Mucosa of descending colon (tissue), 3 donors: ENCODE measurements around the gene PRPH. TPM values are rescaled to one million over a fixed set of nuclear protein-coding genes. Genes with fewer than 3 reads are reported as not detected.
A peak's percentile ranks its signal among the peaks of the same experiment; 100 is the strongest.
"Not testable (repeated sequence)": the region's sequence is repeated elsewhere in the genome, so short reads cannot be mapped to it uniquely, and the experiment has no call there.

Experiments
- ATAC-seq: fragments of 200-7000 bp; cut with Tn5 transposase; one replicate; pipeline ENCODE4 v1.9.1; 2020; ENCODE audit warnings: mild to moderate bottlenecking, moderate library complexity
- DNase-seq, 3 donors: peaks; one replicate each; pipeline ENCODE4 v3.0.0-alpha.2; 2020
- H3K36me3 ChIP-seq: fragments of 200-600 bp; one replicate; pipeline ENCODE4 v1.8.0; 2021; ENCODE audit warnings: low read depth, mild to moderate bottlenecking
- H3K4me1 ChIP-seq: fragments of 200-600 bp; one replicate; pipeline ENCODE4 v1.8.0; 2021; ENCODE audit warnings: low read depth, mild to moderate bottlenecking
- H3K4me3 ChIP-seq: fragments of 200-600 bp; one replicate; pipeline ENCODE4 v1.8.0; 2021; ENCODE audit warnings: mild to moderate bottlenecking
- H3K9me3 ChIP-seq: fragments of 200-600 bp; one replicate; pipeline ENCODE4 v1.8.0; 2021; ENCODE audit warnings: mild to moderate bottlenecking
- CTCF ChIP-seq: fragments of 200-600 bp; IDR thresholded peaks from one replicate; pipeline ENCODE4 v1.8.0; 2022; ENCODE audit warnings: antibody characterized with exemption, mild to moderate bottlenecking
- intact Hi-C, 2 donors: fragments of 100-400 bp; cut with DNase I in 1 of 2; cut with micrococcal nuclease in 1 of 2; formaldehyde crosslinking; loops; one replicate each; pipeline versions ENCODE4 v1.11.0 to v1.11.1; 2022; cut with DNase I, micrococcal nuclease
- long read RNA-seq, 2 donors: library from polyadenylated mRNA; unstranded; transcript quantifications; one replicate each; pipeline ENCODE4 v2.0.0, GENCODE V29; 2019 to 2021
- total RNA-seq, 3 donors: library from RNA; stranded (reverse); fragmentation: NEBNext Ultra II Directional in 2 of 3; extraction: Animal tissue kit (Norgen Biotek cat#: 25700) in 2 of 3; gene quantifications; one replicate each; pipeline versions ENCODE4 v1.2.1 to v1.2.4, GENCODE V29; 2021 to 2023
- donor health status: DM: no; HTN: no; CAD: no; lungs with moderate emphysema.
- donor health status: DM: no; HTN: no; CAD: no.
- donor health status: DM: no; HTN: yes; CAD: no.

Gene PRPH
- 10 to 100 TPM in 1 of 3 donors, 1 to 10 TPM in 2; 5.1 to 69.5 (median 8.6) TPM for total RNA-seq
- long read RNA-seq, donor 1, transcript PRPH-201 (9 exons, 3,245 nt), result major isoform, 50 of 66 reads
- long read RNA-seq, donor 1, partial matches to known transcripts, result 8 of 66 reads
- long read RNA-seq, donor 1, other reads (novel, unspliced or antisense), result 8 of 66 reads
- long read RNA-seq, donor 2, partial matches to known transcripts, result 0 of 4 reads
- long read RNA-seq, donor 2, other reads (novel, unspliced or antisense), result 0 of 4 reads

- intact Hi-C loops, result no loop called here
- no peak for DNase-seq
- ATAC-seq, result peak; percentile 15
- Histone ChIP-seq H3K36me3 (no peaks in the 10 kb centered on the region), H3K4me3 (no peak within 1 kb of the TSS), H3K9me3 (no peaks in the 10 kb centered on the region), H3K4me1 (peaks cover 19% of the 10 kb centered on the region)
- TF ChIP-seq CTCF, result no peak
These were observed at the start of gene PRPH for GRCh38 chr12:49295082-49295936. Gene PRPH, plus strand, starts transcription at chr12:49295147. Its CDS starts 54 bp downstream, at chr12:49295201.

DNA sequence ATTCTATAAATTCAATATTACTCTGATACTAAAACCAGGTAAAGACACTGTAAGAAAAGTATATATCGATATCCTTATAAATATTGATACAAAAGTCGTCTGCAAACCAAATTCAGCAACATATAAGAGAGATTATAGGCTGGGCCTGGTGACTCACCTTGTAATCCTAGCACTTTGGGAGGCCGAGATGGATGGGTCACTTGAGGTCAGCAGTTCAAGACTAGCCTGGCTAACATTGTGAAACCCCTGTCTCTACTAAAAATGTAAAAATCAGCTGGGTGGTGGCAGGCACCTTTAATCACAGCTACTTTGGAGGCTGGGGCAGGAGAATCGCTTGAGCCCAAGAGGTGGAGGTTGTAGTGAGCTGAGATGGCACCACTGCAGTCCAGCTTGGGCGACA, 43.6 kb upstream of the PRPH start:
- TF ChIP-seq CTCF, result no peak
- intact Hi-C loops, result no loop called here

DNA sequence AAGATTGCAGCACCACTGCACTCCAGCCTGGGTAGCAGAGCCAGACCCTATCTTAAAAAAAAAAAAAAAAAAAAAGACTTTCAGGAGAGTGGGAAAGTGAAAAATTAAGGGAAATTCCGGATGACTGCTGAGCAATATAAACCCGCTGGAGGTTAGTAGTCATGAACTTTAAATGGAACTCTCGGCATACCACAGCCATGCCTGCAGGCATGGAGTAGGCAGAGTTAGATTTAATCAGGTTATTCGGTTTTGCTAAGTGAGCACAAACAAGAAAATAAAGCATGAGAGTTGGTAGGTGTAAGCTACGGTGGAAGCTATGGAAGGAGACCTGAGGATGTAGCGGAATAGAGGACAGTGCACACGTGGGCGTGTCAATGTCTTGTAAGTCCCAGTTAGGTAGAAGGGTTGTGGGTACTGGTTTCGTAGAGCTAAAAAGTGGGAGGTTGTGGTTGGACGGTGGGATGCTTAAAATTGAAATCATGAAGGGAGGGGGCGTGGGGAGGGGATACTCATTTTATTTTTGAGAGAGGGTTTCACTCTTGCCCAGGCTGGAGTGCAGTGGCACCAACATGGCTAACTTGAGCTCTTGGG, 41.8 kb upstream of the PRPH start:
- ATAC-seq, result no peak
- no peak for DNase-seq
- intact Hi-C loops, result no loop called here
- no peaks in the 10 kb centered on the region for H3K9me3 ChIP-seq
- H3K4me3 ChIP-seq, result no peak overlapping the region
- no peaks in the 10 kb centered on the region for H3K4me1 ChIP-seq
- no peak for TF ChIP-seq CTCF
- no peaks in the 10 kb centered on the region for H3K36me3 ChIP-seq

More for the DNA sequence above, 43.6 kb upstream of the PRPH start:
- H3K9me3 ChIP-seq, result no peaks in the 10 kb centered on the region
- no peaks in the 10 kb centered on the region for H3K36me3 ChIP-seq
- ATAC-seq, result no peak
- H3K4me1 ChIP-seq, result no peaks in the 10 kb centered on the region
- DNase-seq, result no peak
- H3K4me3 ChIP-seq, result no peak overlapping the region

DNA sequence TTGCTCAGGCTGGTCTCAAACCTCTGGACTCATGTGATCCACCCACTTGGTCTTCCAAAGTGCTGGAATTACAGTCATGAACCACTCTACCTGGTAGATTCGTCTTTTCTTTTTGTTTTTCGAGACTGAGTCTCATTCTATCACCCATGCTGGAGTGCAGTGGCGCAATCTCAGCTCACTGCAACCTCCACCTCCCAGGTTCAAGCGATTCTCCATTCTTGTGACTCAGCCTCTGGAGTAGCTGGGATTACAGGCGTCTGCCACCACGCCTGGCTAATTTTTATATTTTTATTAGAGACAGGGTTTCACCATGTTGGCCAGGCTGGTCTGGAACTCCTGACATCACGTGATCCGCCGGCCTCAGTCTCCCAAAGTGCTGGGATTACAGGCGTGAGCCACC, 39.5 kb upstream of the PRPH start:
- H3K4me3 ChIP-seq, DNase-seq, H3K4me1 ChIP-seq, H3K9me3 ChIP-seq, intact Hi-C loops, H3K36me3 ChIP-seq, ATAC-seq: not testable (repeated sequence)

- intact Hi-C loops, result no loop called here
- Histone ChIP-seq H3K36me3 (no peaks in the 10 kb centered on the region), H3K9me3 (no peaks in the 10 kb centered on the region), H3K4me1 (no peaks in the 10 kb centered on the region), H3K4me3 (no peak overlapping the region)
- TF ChIP-seq CTCF, result no peak
- DNase-seq, result no peak
- no peak for ATAC-seq
These were observed 38.9 kb upstream of the PRPH start for GRCh38 chr12:49255857-49256637.

- H3K9me3 ChIP-seq, H3K4me3 ChIP-seq, ATAC-seq, H3K4me1 ChIP-seq, intact Hi-C loops, DNase-seq, H3K36me3 ChIP-seq: not testable (repeated sequence)
These were observed 37.3 kb upstream of the PRPH start for GRCh38 chr12:49257508-49258184.
